Gastroesophageal sphincter (tissue), 3 donors: ENCODE data around the gene CNTN6.

Source experiments
- CTCF ChIP-seq, 4 experiments: fragments of 200-600 bp in 2 of 4; fragments of 450-650 bp in 2 of 4; sonication (generic) in 1 of 4; IDR thresholded peaks; one replicate each; pipeline ENCODE4 v1.5.1; 2017 to 2019; ENCODE audit warnings: antibody characterized with exemption in 4 of 4, mild to moderate bottlenecking in 2 of 4, moderate library complexity in 2 of 4
- EP300 ChIP-seq: sonication (generic); formaldehyde crosslinking; IDR thresholded peaks from one replicate; pipeline ENCODE4 v1.6.1; 2017; ENCODE audit warnings: antibody characterized with exemption, mild to moderate bottlenecking
- POLR2A ChIP-seq, 2 donors: fragments of 450-650 bp; IDR thresholded peaks; one replicate each; pipeline ENCODE4 v1.6.1; 2017; ENCODE audit warnings: antibody characterized with exemption in 2 of 2, mild to moderate bottlenecking in 2 of 2, moderate library complexity in 1 of 2
- POLR2AphosphoS5 ChIP-seq: sonication (generic); formaldehyde crosslinking; IDR thresholded peaks from one replicate; pipeline ENCODE4 v1.6.1; 2017; ENCODE audit warnings: antibody characterized with exemption

- TF ChIP-seq CTCF (IDR thresholded peaks at IDR 0.05), result no peak
- TF ChIP-seq POLR2A (IDR thresholded peaks at IDR 0.05), result no peak
- TF ChIP-seq POLR2AphosphoS5, result no peak
- no peak for TF ChIP-seq EP300
These were observed 46.2 kb downstream of the CNTN6 start for GRCh38 chr3:1139071-1139470.
